Measurements from ENCODE around the gene HSPA8.
"Not testable (repeated sequence)": the region's sequence is repeated elsewhere in the genome, so short reads cannot be mapped to it uniquely, and the experiment has no call there.

The HSPA8 gene

GRCh38 chr11:123100379-123101085 is 38.6 kb upstream of the HSPA8 start:
- DNase-seq (ENCODE audit: extremely low read depth, low read depth) = no peak
- no peak for TF ChIP-seq CTCF (IDR thresholded peaks at IDR 0.05; ENCODE audit: low read depth, low read length)

- DNase-seq (ENCODE audit: extremely low read depth, low read depth) = no peak
- no peak for TF ChIP-seq CTCF (IDR thresholded peaks at IDR 0.05; ENCODE audit: low read depth, low read length)
Observed at GRCh38 chr11:123098990-123099389, 37.1 kb upstream of the HSPA8 start.

- TF ChIP-seq CTCF (IDR thresholded peaks at IDR 0.05; ENCODE audit: low read depth, low read length) = no peak
- DNase-seq (ENCODE audit: extremely low read depth, low read depth) = no peak
Observed at GRCh38 chr11:123093739-123094138, 31.8 kb upstream of the HSPA8 start.

- no peak for TF ChIP-seq CTCF (IDR thresholded peaks at IDR 0.05; ENCODE audit: low read depth, low read length)
- DNase-seq (ENCODE audit: extremely low read depth, low read depth) = no peak
Observed at GRCh38 chr11:123091506-123091905, 29.6 kb upstream of the HSPA8 start.

- DNase-seq (ENCODE audit: extremely low read depth, low read depth) = not testable (repeated sequence)
Observed at GRCh38 chr11:123090168-123090567, 28.2 kb upstream of the HSPA8 start.

DNA sequence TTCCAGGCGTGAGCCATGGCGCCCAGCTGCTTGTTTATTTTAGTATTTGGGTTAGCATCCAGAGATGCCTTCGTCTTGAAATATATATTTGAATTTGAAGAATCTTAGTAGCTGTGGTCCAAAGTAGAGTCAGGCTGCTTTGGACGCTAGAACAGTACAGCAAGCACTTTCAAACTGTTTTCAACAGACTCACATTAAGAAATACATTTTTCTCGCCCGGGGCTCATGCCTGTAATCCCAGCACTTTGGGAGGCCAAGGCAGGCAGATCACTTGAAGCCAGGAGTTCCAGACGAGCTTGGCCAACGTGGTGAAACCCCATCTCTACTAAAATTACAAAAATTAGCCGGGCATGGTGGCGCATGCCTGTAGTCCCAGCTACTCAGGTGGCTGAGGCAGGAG is 27.0 kb upstream of the HSPA8 start:
- DNase-seq (ENCODE audit: extremely low read depth, low read depth) = not testable (repeated sequence)

GRCh38 chr11:123087657-123088056 is 25.7 kb upstream of the HSPA8 start:
- DNase-seq (ENCODE audit: extremely low read depth, low read depth) = not testable (repeated sequence)

GRCh38 chr11:123086305-123086704 is 24.4 kb upstream of the HSPA8 start:
- no peak for DNase-seq (ENCODE audit: extremely low read depth, low read depth)
- TF ChIP-seq CTCF (IDR thresholded peaks at IDR 0.05; ENCODE audit: low read depth, low read length) = no peak

DNA sequence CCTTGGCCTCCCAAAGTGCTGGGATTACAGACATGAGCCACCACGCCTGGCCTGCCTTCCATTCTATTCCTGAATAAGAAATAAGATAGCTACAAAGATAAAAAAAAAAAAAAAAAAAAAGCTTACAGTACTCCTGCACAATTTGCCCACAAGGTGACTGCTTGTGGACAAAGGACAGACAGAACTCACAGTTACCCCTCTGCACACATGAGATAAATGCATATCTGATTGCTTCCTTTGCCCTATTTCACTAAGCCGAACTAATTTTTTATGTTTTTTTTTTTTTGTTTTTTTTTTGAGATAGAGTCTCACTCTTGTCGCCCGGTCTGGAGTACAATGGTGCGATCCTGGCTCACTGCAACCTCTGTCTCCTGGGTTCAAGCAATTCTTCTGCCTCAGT is 23.6 kb upstream of the HSPA8 start:
- TF ChIP-seq CTCF (IDR thresholded peaks at IDR 0.05; ENCODE audit: low read depth, low read length) = no peak
- DNase-seq (ENCODE audit: extremely low read depth, low read depth) = no peak

Measured in AG09319 (cell line).